Keratinocyte (primary cell): Measurements from ENCODE around the gene ATOX1.

Experiments
- EZH2 ChIP-seq: IDR thresholded peaks from one replicate; pipeline ENCODE4 v1.6.1; 2012; ENCODE audit warnings: inconsistent platforms, mild to moderate bottlenecking, low read length, moderate library complexity
- TF ChIP-seq, protein P1 (sequence below), 3 experiments: IDR thresholded peaks in 1 of 3; conservative IDR thresholded peaks in 1 of 3; optimal IDR thresholded peaks in 1 of 3; 2 replicates in 2 of 3; 3 replicates in 1 of 3; pipeline versions ENCODE3 to v1.5.1; 2011; ENCODE audit warnings: low read length in 3 of 3, mild to moderate bottlenecking in 3 of 3, moderate library complexity in 2 of 3, control low read depth in 1 of 3, inconsistent platforms in 1 of 3; ENCODE audit not compliant: insufficient read depth in 2 of 3; ENCODE audit errors: extremely low read depth in 1 of 3

- TF ChIP-seq, protein P1, sequence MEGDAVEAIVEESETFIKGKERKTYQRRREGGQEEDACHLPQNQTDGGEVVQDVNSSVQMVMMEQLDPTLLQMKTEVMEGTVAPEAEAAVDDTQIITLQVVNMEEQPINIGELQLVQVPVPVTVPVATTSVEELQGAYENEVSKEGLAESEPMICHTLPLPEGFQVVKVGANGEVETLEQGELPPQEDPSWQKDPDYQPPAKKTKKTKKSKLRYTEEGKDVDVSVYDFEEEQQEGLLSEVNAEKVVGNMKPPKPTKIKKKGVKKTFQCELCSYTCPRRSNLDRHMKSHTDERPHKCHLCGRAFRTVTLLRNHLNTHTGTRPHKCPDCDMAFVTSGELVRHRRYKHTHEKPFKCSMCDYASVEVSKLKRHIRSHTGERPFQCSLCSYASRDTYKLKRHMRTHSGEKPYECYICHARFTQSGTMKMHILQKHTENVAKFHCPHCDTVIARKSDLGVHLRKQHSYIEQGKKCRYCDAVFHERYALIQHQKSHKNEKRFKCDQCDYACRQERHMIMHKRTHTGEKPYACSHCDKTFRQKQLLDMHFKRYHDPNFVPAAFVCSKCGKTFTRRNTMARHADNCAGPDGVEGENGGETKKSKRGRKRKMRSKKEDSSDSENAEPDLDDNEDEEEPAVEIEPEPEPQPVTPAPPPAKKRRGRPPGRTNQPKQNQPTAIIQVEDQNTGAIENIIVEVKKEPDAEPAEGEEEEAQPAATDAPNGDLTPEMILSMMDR (optimal IDR thresholded peaks at IDR 0.05 in 1 of 3, IDR thresholded peaks at IDR 0.05 in 1 of 3, conservative IDR thresholded peaks at IDR 0.05 in 1 of 3; ENCODE audit: extremely low read depth in 1 of 3, insufficient read depth in 2 of 3, low read length in 3 of 3): no peak
- TF ChIP-seq EZH2: no peak
These were observed 54.7 kb downstream of the ATOX1 start for GRCh38 chr5:151703780-151704179.
